Small intestine (tissue), 7 donors: ENCODE measurements around the gene RAD51B. TPM values are rescaled to one million over a fixed set of nuclear protein-coding genes. Genes with fewer than 3 reads are reported as not detected.

Experiments used
- DNase-seq, 2 donors: peaks; one replicate each; pipeline versions ENCODE4 v3.0.0 to v3.0.0-alpha.2; 2013
- FAIRE-seq: peaks from 2 replicates; lab custom pipeline; 2012; peaks lifted over from hg19 to GRCh38; lab: Jason Lieb, UNC
- H3K27ac ChIP-seq, 3 donors: one replicate each; pipeline ENCODE4 v1.5.1; 2013; ENCODE audit warnings: low read length in 2 of 3, mild to moderate bottlenecking in 2 of 3, control low read depth in 1 of 3, inconsistent platforms in 1 of 3, low read depth in 1 of 3, moderate library complexity in 1 of 3
- H3K27me3 ChIP-seq, 3 donors: one replicate each; pipeline ENCODE4 v1.6.1; 2013; ENCODE audit warnings: low read length in 3 of 3, inconsistent platforms in 1 of 3; ENCODE audit not compliant: control insufficient read depth in 3 of 3, insufficient read depth in 3 of 3
- H3K36me3 ChIP-seq, 3 donors: one replicate each; pipeline ENCODE4 v1.6.1; 2013; ENCODE audit warnings: low read length in 3 of 3, inconsistent platforms in 1 of 3, low read depth in 1 of 3, mild to moderate bottlenecking in 1 of 3, moderate library complexity in 1 of 3; ENCODE audit not compliant: control insufficient read depth in 3 of 3, insufficient read depth in 2 of 3
- H3K4me1 ChIP-seq, 3 donors: one replicate each; pipeline ENCODE4 v1.6.1; 2013; ENCODE audit warnings: low read length in 2 of 3, inconsistent platforms in 1 of 3, low read depth in 1 of 3, mild to moderate bottlenecking in 1 of 3, moderate library complexity in 1 of 3; ENCODE audit not compliant: control insufficient read depth in 3 of 3, insufficient read depth in 2 of 3
- H3K4me3 ChIP-seq, 3 donors: one replicate each; pipeline ENCODE4 v1.5.1; 2013; ENCODE audit warnings: low read length in 3 of 3, control low read depth in 1 of 3, inconsistent platforms in 1 of 3, low read depth in 1 of 3, mild to moderate bottlenecking in 1 of 3, moderate library complexity in 1 of 3
- H3K9me3 ChIP-seq, 2 donors: one replicate each; pipeline ENCODE4 v1.6.1; 2013; ENCODE audit warnings: low read depth in 1 of 2, low read length in 1 of 2; ENCODE audit not compliant: control insufficient read depth in 2 of 2, insufficient read depth in 1 of 2
- WGBS, 3 donors: extraction: QIAGEN DNeasy Blood & Tissue Kit; methylation state at CpG; one replicate each; pipeline ENCODE4 v1.1.7; 2013; 5-methylcytosine and 5-hydroxymethylcytosine counted together
- polyA plus RNA-seq, 4 donors: library from polyadenylated mRNA; stranded (reverse) in 3 of 4; unstranded in 1 of 4; fragments of 200-250 nt in 3 of 4; fragments of 120-200 nt in 1 of 4; gene quantifications; one replicate each; pipeline versions ENCODE4 v1.2.1 to v1.2.3, GENCODE V29; 2013
- donor health status: healthy with polysubstance abuse.
- donor health status: control.
- donor health status: control.
- donor health status: Bipolar disorder and iron deficiency.
- donor health status: healthy.

The RAD51B gene
- polyA plus RNA-seq, 4 donors: 1.1 to 9.0 (median 4.1) TPM

- H3K9me3 ChIP-seq: no peaks in the 10 kb centered on the region
- H3K36me3 ChIP-seq: no peaks in the 10 kb centered on the region
- FAIRE-seq (no peak), DNase-seq (no peak)
- WGBS, 3 donors: 79 to 97% (median 95%) methylated on average over 11 of the region's 11 CpGs
- no peaks in the 10 kb centered on the region for H3K27me3 ChIP-seq
- peak overlapping the region in 2 of 3 donors; percentile 56 to 63 for H3K27ac ChIP-seq
- peaks cover 2 to 37% (median 19%) of the 10 kb centered on the region in 3 donors for H3K4me1 ChIP-seq
- H3K4me3 ChIP-seq: no peak overlapping the region
Observed at GRCh38 chr14:68510201-68511128, 690.9 kb downstream of the RAD51B start.

GRCh38 chr14:68511129-68512047, 691.8 kb downstream of the RAD51B start:
- Histone ChIP-seq H3K36me3 (no peaks in the 10 kb centered on the region), H3K27me3 (no peaks in the 10 kb centered on the region), H3K4me1 (peaks cover 2 to 30% (median 15%) of the 10 kb centered on the region in 3 donors), H3K27ac (peak overlapping the region in 2 of 3 donors; percentile 19 to 63), H3K4me3 (no peak overlapping the region), H3K9me3 (no peaks in the 10 kb centered on the region)
- FAIRE-seq: no peak
- WGBS, 3 donors: 79 to 85% (median 83%) methylated on average over 4 of the region's 4 CpGs
- DNase-seq: no peak

- Histone ChIP-seq H3K4me1 (peaks cover 2 to 24% (median 13%) of the 10 kb centered on the region in 3 donors), H3K27me3 (no peaks in the 10 kb centered on the region), H3K27ac (peak overlapping the region in 2 of 3 donors; percentile 0 to 19), H3K4me3 (no peak overlapping the region), H3K36me3 (no peaks in the 10 kb centered on the region), H3K9me3 (no peaks in the 10 kb centered on the region)
- DNase-seq (no peak), FAIRE-seq (no peak)
- 64 to 77% (median 67%) methylated on average over 6 of the region's 6 CpGs for WGBS, 3 donors
Observed at GRCh38 chr14:68512088-68512487, 692.5 kb downstream of the RAD51B start.

GRCh38 chr14:68513137-68513536, 693.6 kb downstream of the RAD51B start:
- peak overlapping the region in 1 of 3 donors; percentile 59 for H3K27ac ChIP-seq
- DNase-seq: no peak
- no peaks in the 10 kb centered on the region for H3K9me3 ChIP-seq
- H3K4me3 ChIP-seq: no peak overlapping the region
- 83 to 97% (median 87%) methylated on average over 2 of the region's 2 CpGs for WGBS, 3 donors
- no peaks in the 10 kb centered on the region for H3K27me3 ChIP-seq
- H3K36me3 ChIP-seq: no peaks in the 10 kb centered on the region
- H3K4me1 ChIP-seq: peaks cover 0 to 19% (median 10%) of the 10 kb centered on the region in 3 donors
- FAIRE-seq: no peak

- 79 to 85% (median 83%) methylated on average over 12 of the region's 12 CpGs for WGBS, 3 donors
- no peaks in the 10 kb centered on the region for H3K9me3 ChIP-seq
- H3K4me3 ChIP-seq: no peak overlapping the region
- no peak for DNase-seq
- FAIRE-seq: no peak
- H3K36me3 ChIP-seq: no peaks in the 10 kb centered on the region
- H3K4me1 ChIP-seq: peaks cover 0 to 27% (median 14%) of the 10 kb centered on the region in 3 donors
- H3K27me3 ChIP-seq: no peaks in the 10 kb centered on the region
- no peak overlapping the region for H3K27ac ChIP-seq
Observed at GRCh38 chr14:68513838-68514607, 694.4 kb downstream of the RAD51B start.

- Histone ChIP-seq H3K4me3 (no peak overlapping the region), H3K36me3 (no peaks in the 10 kb centered on the region), H3K27me3 (no peaks in the 10 kb centered on the region), H3K9me3 (no peaks in the 10 kb centered on the region), H3K4me1 (peaks cover 2 to 34% (median 20%) of the 10 kb centered on the region in 3 donors), H3K27ac (no peak overlapping the region)
- WGBS, 3 donors: 71 to 78% (median 78%) methylated on average over 4 of the region's 4 CpGs
- FAIRE-seq (no peak), DNase-seq (no peak)
Observed at GRCh38 chr14:68514608-68515194, 695.1 kb downstream of the RAD51B start.

- 73 to 92% (median 77%) methylated on average over 4 of the region's 4 CpGs for WGBS, 3 donors
- no peak overlapping the region for H3K4me3 ChIP-seq
- H3K4me1 ChIP-seq: peaks cover 2 to 40% (median 20%) of the 10 kb centered on the region in 3 donors
- H3K36me3 ChIP-seq: no peaks in the 10 kb centered on the region
- no peak for DNase-seq
- H3K27me3 ChIP-seq: no peaks in the 10 kb centered on the region
- no peak for FAIRE-seq
- no peak overlapping the region for H3K27ac ChIP-seq
- H3K9me3 ChIP-seq: no peaks in the 10 kb centered on the region
Observed at GRCh38 chr14:68516342-68516741, 696.8 kb downstream of the RAD51B start.
